Cardiac muscle cell (in vitro differentiated cells and primary cell): ENCODE data around the gene CCDC141. TPM values are rescaled to one million over a fixed set of nuclear protein-coding genes. Genes with fewer than 3 reads are reported as not detected.

Experiments
- DNase-seq, 2 donors: peaks; one replicate each; pipeline versions ENCODE4 v3.0.0 to v3.0.0-alpha.2; 2010 to 2017; ENCODE audit warnings: low read depth in 1 of 2, low spot score in 1 of 2
- H3K27ac ChIP-seq: fragments of 200-600 bp; sonication (generic); 2 replicates; pipeline ENCODE4 v1.5.1; 2016
- H3K27me3 ChIP-seq: fragments of 200-600 bp; sonication (generic); 2 replicates; pipeline ENCODE4 v1.6.0; 2016; ENCODE audit warnings: control low read depth
- H3K36me3 ChIP-seq: fragments of 200-600 bp; sonication (generic); 2 replicates; pipeline ENCODE4 v1.5.1; 2016; ENCODE audit warnings: control low read depth
- H3K4me1 ChIP-seq: fragments of 200-600 bp; sonication (generic); 2 replicates; pipeline ENCODE4 v1.8.1; 2017; ENCODE audit warnings: low read depth, mild to moderate bottlenecking, mixed run types
- H3K4me3 ChIP-seq: fragments of 200-600 bp; sonication (generic); 2 replicates; pipeline ENCODE4 v1.5.1; 2016; ENCODE audit warnings: mild to moderate bottlenecking
- H3K9me3 ChIP-seq: fragments of 200-600 bp; sonication (generic); 2 replicates; pipeline ENCODE4 v1.5.1; 2017; ENCODE audit warnings: low read depth, mild to moderate bottlenecking, control low read depth
- polyA plus RNA-seq: library from polyadenylated mRNA; unstranded; fragments of >200 nt; fragmentation: Nextera tagmentation; extraction: Ambion mirVana; gene quantifications from 2 replicates; pipeline ENCODE4 v1.2.1, GENCODE V29; 2016
- total RNA-seq: library from RNA; depleted of rRNA; stranded (reverse); fragments of >200 nt; gene quantifications from 2 replicates; pipeline ENCODE4 v1.2.3, GENCODE V29; 2016
- TF ChIP-seq, protein P1 (sequence below): IDR thresholded peaks from 2 replicates; pipeline ENCODE4 v1.5.1; 2012; ENCODE audit warnings: low read depth, mild to moderate bottlenecking, low read length

Gene CCDC141
- total and polyA plus RNA-seq, 2 experiments from 2014 or later = 134 to 213 TPM

DNA sequence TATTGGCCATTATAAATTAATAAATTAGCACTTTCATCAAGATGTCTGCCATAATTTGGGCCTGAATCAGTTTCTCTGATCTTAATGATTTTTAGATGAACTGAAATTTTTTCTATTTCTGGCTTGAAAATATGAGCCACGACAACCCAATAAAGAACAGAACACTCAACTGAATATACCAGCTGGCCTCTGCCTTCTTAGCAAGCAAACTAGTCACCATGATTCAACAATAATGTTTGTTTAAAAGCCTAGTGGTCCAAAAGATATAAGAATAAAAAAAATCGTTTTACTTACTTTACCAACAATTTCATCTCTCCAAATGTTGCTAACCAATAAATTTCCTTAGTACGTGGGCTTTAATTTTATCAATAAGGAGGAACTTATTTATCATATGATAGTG lies 176.0 kb downstream of the CCDC141 start:
- H3K36me3 ChIP-seq = peaks cover 59% of the 10 kb centered on the region
- no peaks in the 10 kb centered on the region for H3K9me3 ChIP-seq
- peak overlapping the region; percentile 64 for H3K27ac ChIP-seq
- DNase-seq = no peak
- no peaks in the 10 kb centered on the region for H3K4me1 ChIP-seq
- no peaks in the 10 kb centered on the region for H3K27me3 ChIP-seq
- TF ChIP-seq, protein P1, sequence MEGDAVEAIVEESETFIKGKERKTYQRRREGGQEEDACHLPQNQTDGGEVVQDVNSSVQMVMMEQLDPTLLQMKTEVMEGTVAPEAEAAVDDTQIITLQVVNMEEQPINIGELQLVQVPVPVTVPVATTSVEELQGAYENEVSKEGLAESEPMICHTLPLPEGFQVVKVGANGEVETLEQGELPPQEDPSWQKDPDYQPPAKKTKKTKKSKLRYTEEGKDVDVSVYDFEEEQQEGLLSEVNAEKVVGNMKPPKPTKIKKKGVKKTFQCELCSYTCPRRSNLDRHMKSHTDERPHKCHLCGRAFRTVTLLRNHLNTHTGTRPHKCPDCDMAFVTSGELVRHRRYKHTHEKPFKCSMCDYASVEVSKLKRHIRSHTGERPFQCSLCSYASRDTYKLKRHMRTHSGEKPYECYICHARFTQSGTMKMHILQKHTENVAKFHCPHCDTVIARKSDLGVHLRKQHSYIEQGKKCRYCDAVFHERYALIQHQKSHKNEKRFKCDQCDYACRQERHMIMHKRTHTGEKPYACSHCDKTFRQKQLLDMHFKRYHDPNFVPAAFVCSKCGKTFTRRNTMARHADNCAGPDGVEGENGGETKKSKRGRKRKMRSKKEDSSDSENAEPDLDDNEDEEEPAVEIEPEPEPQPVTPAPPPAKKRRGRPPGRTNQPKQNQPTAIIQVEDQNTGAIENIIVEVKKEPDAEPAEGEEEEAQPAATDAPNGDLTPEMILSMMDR = no peak
- H3K4me3 ChIP-seq = no peak overlapping the region

DNA sequence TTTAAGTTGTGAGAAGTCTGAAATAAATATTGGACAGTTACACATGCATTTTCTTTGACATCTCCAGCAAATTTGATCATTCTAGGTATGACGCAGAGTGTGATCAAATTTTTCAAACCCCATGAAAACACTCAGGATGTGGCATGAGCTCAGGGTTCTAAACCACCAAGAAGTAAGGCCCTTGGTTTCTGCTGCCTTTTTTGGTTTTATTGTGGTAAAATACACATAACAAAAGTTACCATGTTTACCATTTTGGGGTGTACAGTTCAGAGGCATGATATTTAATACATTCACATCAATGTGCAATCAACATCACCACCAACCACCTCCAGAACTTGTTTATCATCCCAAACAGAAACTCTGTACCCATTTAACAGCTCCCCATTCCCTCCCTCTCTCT lies 178.4 kb downstream of the CCDC141 start:
- TF ChIP-seq, protein P1 = no peak
- DNase-seq = no peak
- peaks cover 61% of the 10 kb centered on the region for H3K36me3 ChIP-seq
- H3K4me1 ChIP-seq = peaks cover 4% of the 10 kb centered on the region
- no peak overlapping the region for H3K4me3 ChIP-seq
- no peaks in the 10 kb centered on the region for H3K9me3 ChIP-seq
- H3K27me3 ChIP-seq = no peaks in the 10 kb centered on the region
- peak overlapping the region; percentile 2 for H3K27ac ChIP-seq

DNA sequence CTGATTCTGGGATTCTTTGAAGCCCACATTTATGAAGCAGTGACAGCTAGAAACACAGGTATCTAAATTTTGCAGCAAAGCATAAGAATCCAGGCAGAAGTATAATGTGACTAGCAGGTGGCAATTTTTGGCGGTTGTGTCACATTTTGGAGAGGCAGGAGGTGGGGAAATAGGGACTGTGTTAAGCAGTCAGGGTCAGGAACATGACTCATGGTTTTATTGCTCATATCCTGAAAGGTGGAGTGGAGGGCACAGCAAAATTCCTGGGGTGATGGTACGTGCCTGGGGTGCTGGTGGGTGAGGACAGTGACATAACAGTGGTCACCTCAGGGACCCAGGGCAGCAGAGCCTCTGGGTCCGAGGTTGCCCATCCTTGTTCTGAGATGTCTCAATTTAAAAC lies 179.2 kb downstream of the CCDC141 start:
- H3K4me3 ChIP-seq = no peak overlapping the region
- H3K4me1 ChIP-seq = peaks cover 12% of the 10 kb centered on the region
- no peak for DNase-seq
- peak overlapping the region; percentile 2 for H3K27ac ChIP-seq
- peaks cover 61% of the 10 kb centered on the region for H3K36me3 ChIP-seq
- no peaks in the 10 kb centered on the region for H3K9me3 ChIP-seq
- no peaks in the 10 kb centered on the region for H3K27me3 ChIP-seq
- TF ChIP-seq, protein P1 = no peak

DNA sequence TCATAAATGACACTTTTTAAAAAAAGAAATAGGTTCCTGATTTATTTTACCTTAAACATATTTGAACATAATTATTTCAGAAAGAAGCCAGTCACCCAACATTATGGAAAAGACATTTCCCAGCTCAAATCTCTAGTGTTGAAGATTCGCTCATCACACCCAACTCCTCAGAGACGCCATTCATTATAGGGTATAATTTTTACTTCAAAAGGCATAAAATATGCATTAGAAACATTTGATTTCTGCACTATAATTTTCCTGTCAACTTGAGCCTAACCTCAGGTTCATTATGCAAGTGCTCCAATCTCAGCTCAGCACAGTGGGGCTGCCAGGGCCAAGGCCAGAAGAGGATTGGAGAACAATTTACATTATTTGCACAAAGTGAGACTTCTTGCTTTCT lies 183.9 kb downstream of the CCDC141 start:
- Histone ChIP-seq H3K27ac (peak overlapping the region; percentile 93), H3K4me3 (no peak overlapping the region), H3K4me1 (peaks cover 38% of the 10 kb centered on the region), H3K9me3 (no peaks in the 10 kb centered on the region), H3K27me3 (no peaks in the 10 kb centered on the region), H3K36me3 (peaks cover 69% of the 10 kb centered on the region)
- no peak for DNase-seq
- TF ChIP-seq, protein P1 = no peak

DNA sequence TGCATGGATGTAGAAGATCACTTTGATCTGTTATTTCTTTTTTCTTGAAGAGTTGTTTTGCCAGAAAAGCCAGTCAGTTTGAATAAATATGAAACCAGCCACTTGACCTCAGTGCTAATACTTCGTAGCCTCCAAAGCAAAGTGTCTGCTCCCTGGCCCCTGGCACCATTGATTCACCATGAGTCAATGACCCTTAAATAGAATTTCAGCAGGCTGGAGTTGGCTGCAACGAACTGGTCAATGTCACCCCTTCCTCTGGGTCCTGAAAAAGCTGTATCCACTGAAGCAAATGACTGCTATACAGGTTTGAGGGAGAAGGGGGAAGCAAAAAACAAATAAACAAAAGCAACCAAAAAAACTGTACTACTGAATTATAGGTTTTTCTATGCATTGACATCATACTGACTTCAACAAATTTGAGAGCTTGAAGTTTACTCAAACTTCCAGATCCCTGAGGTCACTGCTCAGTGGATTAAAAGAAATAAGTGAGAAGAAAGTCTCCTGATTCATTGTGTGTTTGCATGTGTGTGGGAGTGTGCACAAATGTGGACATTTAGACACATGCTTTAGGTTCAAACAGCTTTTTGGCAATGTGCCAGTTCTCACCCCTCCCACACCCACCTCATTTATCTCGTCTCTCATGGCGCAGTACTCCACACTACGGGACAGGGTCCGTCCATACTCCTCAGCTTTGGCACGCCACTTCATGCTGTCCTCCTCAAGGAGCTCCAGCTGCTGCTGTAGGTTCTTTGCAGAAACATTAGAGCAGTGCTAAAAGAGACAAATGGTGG lies 184.6 kb downstream of the CCDC141 start:
- Histone ChIP-seq H3K4me1 (peaks cover 38% of the 10 kb centered on the region), H3K4me3 (no peak overlapping the region), H3K27ac (peak overlapping the region; percentile 93), H3K36me3 (peaks cover 64% of the 10 kb centered on the region), H3K27me3 (no peaks in the 10 kb centered on the region), H3K9me3 (no peaks in the 10 kb centered on the region)
- DNase-seq = peak; percentile 35 to 59
- TF ChIP-seq, protein P1 = no peak
